OCI-LY1 (cell line): ENCODE results near the gene AMZ1.

Experiments used
- EZH2 ChIP-seq: fragments of 200-600 bp; sonication (generic), shearing (Covaris generic); IDR thresholded peaks from 2 replicates; pipeline ENCODE4 v1.8.0; 2017; ENCODE audit warnings: borderline replicate concordance, mixed run types, mild to moderate bottlenecking, antibody characterized with exemption, low read length, moderate library complexity, mixed read lengths
- TF ChIP-seq, protein P1 (sequence below): fragments of 200-600 bp; sonication (generic), shearing (Covaris generic); IDR thresholded peaks from 2 replicates; pipeline ENCODE4 v1.5.1; 2017; ENCODE audit warnings: mild to moderate bottlenecking, antibody characterized with exemption, low read length, moderate library complexity, mixed read lengths

- TF ChIP-seq, protein P1, sequence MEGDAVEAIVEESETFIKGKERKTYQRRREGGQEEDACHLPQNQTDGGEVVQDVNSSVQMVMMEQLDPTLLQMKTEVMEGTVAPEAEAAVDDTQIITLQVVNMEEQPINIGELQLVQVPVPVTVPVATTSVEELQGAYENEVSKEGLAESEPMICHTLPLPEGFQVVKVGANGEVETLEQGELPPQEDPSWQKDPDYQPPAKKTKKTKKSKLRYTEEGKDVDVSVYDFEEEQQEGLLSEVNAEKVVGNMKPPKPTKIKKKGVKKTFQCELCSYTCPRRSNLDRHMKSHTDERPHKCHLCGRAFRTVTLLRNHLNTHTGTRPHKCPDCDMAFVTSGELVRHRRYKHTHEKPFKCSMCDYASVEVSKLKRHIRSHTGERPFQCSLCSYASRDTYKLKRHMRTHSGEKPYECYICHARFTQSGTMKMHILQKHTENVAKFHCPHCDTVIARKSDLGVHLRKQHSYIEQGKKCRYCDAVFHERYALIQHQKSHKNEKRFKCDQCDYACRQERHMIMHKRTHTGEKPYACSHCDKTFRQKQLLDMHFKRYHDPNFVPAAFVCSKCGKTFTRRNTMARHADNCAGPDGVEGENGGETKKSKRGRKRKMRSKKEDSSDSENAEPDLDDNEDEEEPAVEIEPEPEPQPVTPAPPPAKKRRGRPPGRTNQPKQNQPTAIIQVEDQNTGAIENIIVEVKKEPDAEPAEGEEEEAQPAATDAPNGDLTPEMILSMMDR = no peak
- no peak for TF ChIP-seq EZH2
Observed at GRCh38 chr7:2716488-2716887, 28.5 kb downstream of the AMZ1 start.
